ENCODE measurements around the gene CACYBP. TPM values are rescaled to one million over a fixed set of nuclear protein-coding genes. Genes with fewer than 3 reads are reported as not detected.

The CACYBP gene
- total RNA-seq, 2 experiments from 2014 or later: 307 to 346 TPM

GRCh38 chr1:174999216-174999935 lies 371 bp upstream of the CACYBP start:
- Mint-ChIP-seq H3K4me3 (no peak overlapping the region), H3K4me1 (ENCODE audit: low read depth) (peaks cover 43% of the 10 kb centered on the region), H3K9me3 (no peaks in the 10 kb centered on the region), H3K27ac (no peak overlapping the region), H3K27me3 (no peaks in the 10 kb centered on the region), H3K36me3 (ENCODE audit: low read depth) (peaks cover 36% of the 10 kb centered on the region)
- intact Hi-C loops (cut with micrococcal nuclease): loop anchor here (2.0 to 5.0 kb wide), 2 partner anchors 35 to 1132 kb away; partner anchors contain the start of genes GAS5 and ZBTB37
- DNase-seq (peak; percentile 97), ATAC-seq (peak; percentile 81)
- CTCF ChIA-PET: interaction anchor here (0.5 to 2.6 kb wide), 21 partner anchors 10 to 737 kb away, joined by 3 to 16 read pairs (median 9); partner anchors contain the start of gene MRPS14
- TF ChIP-seq CTCF (IDR thresholded peaks at IDR 0.05): no peak
- POLR2A ChIA-PET: interaction anchor here (0.9 to 3.2 kb wide), 17 partner anchors 10 to 232 kb away, joined by 3 to 53 read pairs (median 4); partner anchors contain the start of gene MRPS14

- intact Hi-C loops (cut with micrococcal nuclease): loop anchor here (2.0 kb wide), 1 partner anchor 26 kb away; no protein-coding TSS in a partner anchor
- ChIA-PET CTCF (interaction anchor here (1.3 to 2.5 kb wide), 6 partner anchors 21 to 201 kb away, joined by 3 to 11 read pairs (median 6); partner anchors contain the start of gene MRPS14), POLR2A (interaction anchor here (0.8 to 3.2 kb wide), 16 partner anchors 8 to 226 kb away, joined by 3 to 53 read pairs (median 5); partner anchors contain the start of gene MRPS14)
- peaks cover 46% of the 10 kb centered on the region for H3K36me3 Mint-ChIP-seq (ENCODE audit: low read depth)
- DNase-seq: no peak
- no peak overlapping the region for H3K27ac Mint-ChIP-seq
- H3K4me3 Mint-ChIP-seq: no peak overlapping the region
- no peaks in the 10 kb centered on the region for H3K9me3 Mint-ChIP-seq
- peaks cover 53% of the 10 kb centered on the region for H3K4me1 Mint-ChIP-seq (ENCODE audit: low read depth)
- ATAC-seq: no peak
- H3K27me3 Mint-ChIP-seq: no peaks in the 10 kb centered on the region
- no peak for TF ChIP-seq CTCF (IDR thresholded peaks at IDR 0.05)
Observed at GRCh38 chr1:175000697-175001187, 995 bp downstream of the CACYBP start.

- H3K4me1 Mint-ChIP-seq (ENCODE audit: low read depth): peaks cover 48% of the 10 kb centered on the region
- POLR2A ChIA-PET: interaction anchor here (1.3 to 4.7 kb wide), 3 partner anchors 12 to 33 kb away, joined by 4 to 23 read pairs (median 7); partner anchors contain the start of gene MRPS14
- H3K4me3 Mint-ChIP-seq: peak overlapping the region; percentile 59
Observed at GRCh38 chr1:175002910-175003517, 3.3 kb downstream of the CACYBP start.

GRCh38 chr1:175003521-175003920 lies 3.8 kb downstream of the CACYBP start:
- H3K4me1 Mint-ChIP-seq (ENCODE audit: low read depth): peaks cover 50% of the 10 kb centered on the region
- POLR2A ChIA-PET: interaction anchor here (1.3 to 4.7 kb wide), 3 partner anchors 12 to 33 kb away, joined by 4 to 23 read pairs (median 7); partner anchors contain the start of gene MRPS14
- CTCF ChIA-PET: interaction anchor here (4.0 kb wide), 1 partner anchor 19 kb away, joined by 21 read pairs; the partner anchor contains the start of gene MRPS14
- H3K4me3 Mint-ChIP-seq: peak overlapping the region; percentile 59
- intact Hi-C loops (cut with micrococcal nuclease): no loop called here
- peaks cover 57% of the 10 kb centered on the region for H3K36me3 Mint-ChIP-seq (ENCODE audit: low read depth)
- DNase-seq (no peak), ATAC-seq (no peak)
- TF ChIP-seq CTCF (IDR thresholded peaks at IDR 0.05): no peak
- H3K27me3 Mint-ChIP-seq: no peaks in the 10 kb centered on the region
- no peaks in the 10 kb centered on the region for H3K9me3 Mint-ChIP-seq
- peak overlapping the region; percentile 86 for H3K27ac Mint-ChIP-seq

More at GRCh38 chr1:175002910-175003517, 3.3 kb downstream of the CACYBP start:
- Mint-ChIP-seq H3K27ac (peak overlapping the region; percentile 86), H3K27me3 (no peaks in the 10 kb centered on the region), H3K36me3 (ENCODE audit: low read depth) (peaks cover 53% of the 10 kb centered on the region), H3K9me3 (no peaks in the 10 kb centered on the region)
- DNase-seq (no peak), ATAC-seq (no peak)
- intact Hi-C loops (cut with micrococcal nuclease): no loop called here
- TF ChIP-seq CTCF (IDR thresholded peaks at IDR 0.05): no peak
- CTCF ChIA-PET: interaction anchor here (4.0 kb wide), 1 partner anchor 19 kb away, joined by 21 read pairs; the partner anchor contains the start of gene MRPS14
